Occipital lobe (tissue), 2 donors: ENCODE data around the gene TEX51. TPM values are rescaled to one million over a fixed set of nuclear protein-coding genes. Genes with fewer than 3 reads are reported as not detected.

Experiments used
- DNase-seq: peaks from one replicate; lab custom pipeline; 2025; lab: John Stamatoyannopoulos, UW
- total RNA-seq: library from RNA; depleted of rRNA; stranded (reverse); fragments of >200 nt; gene quantifications from one replicate; pipeline ENCODE4 v1.2.3, GENCODE V29; 2014

TEX51 gene
- total RNA-seq, 1 donor from 2014 or later = not detected

GRCh38 chr2:126950504-126950903 is 51.8 kb downstream of the TEX51 start:
- DNase-seq = no peak

Other genes with a start within 250 kb of the TEX51 start
- 17.0 TPM for gene GYPC, start 242.7 kb upstream of the TEX51 start, total RNA-seq
- 45.2 TPM for gene BIN1, start 208.3 kb downstream of the TEX51 start, total RNA-seq